ENCODE results near the gene POLA1. TPM values are rescaled to one million over a fixed set of nuclear protein-coding genes. Genes with fewer than 3 reads are reported as not detected.

Gene POLA1
- total and polyA plus RNA-seq, 2 of the 4 experiments (the other 2 are of a cell fraction): 4.0 to 15.1 TPM

DNA sequence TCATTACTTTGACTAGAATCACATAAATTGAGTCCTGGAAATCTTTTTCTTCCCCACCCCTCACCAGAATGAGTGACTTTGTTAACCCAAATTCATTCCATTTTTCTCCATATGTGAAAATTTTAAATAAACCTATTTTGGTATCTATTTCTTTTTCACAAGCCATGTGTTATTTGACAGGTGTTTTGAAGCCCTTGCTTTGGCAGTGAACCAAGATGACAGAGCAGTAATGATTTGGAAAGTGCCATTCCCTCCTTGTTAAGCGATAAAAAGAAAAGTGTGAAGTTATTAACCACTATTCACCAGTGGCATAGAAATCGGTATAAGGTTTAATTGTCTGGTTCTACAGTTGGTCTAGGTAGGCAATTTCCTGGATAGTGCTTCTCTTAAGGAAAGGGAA lies 66.1 kb downstream of the POLA1 start:
- no peak overlapping the region for H3K4me2 ChIP-seq (ENCODE audit: low read depth, low read length)
- TF ChIP-seq MXI1 (IDR thresholded peaks at IDR 0.05; ENCODE audit: borderline replicate concordance, low read depth, low read length) (no peak), CTCF (conservative IDR thresholded peaks at IDR 0.05; ENCODE audit: low read depth, low read length) (no peak), BHLHE40 (IDR thresholded peaks at IDR 0.05; ENCODE audit: low read depth, low read length) (no peak), MAZ (IDR thresholded peaks at IDR 0.05; ENCODE audit: borderline replicate concordance, low read depth, low read length) (no peak), CEBPB (IDR thresholded peaks at IDR 0.05; ENCODE audit: low read depth, low read length) (no peak), RCOR1 (IDR thresholded peaks at IDR 0.05; ENCODE audit: insufficient replicate concordance, low read length) (no peak)
- no peak overlapping the region for H3K56ac ChIP-seq (ENCODE audit: extremely low read depth, insufficient read depth, low read length)
- H3K9me1 ChIP-seq (ENCODE audit: insufficient read depth, low read length): no peaks in the 10 kb centered on the region; the same call in 1 of the 2 replicates
- H3K18ac ChIP-seq (ENCODE audit: low read depth, low read length): no peak overlapping the region
- H4K20me1 ChIP-seq (ENCODE audit: insufficient read depth, low read length): no peaks in the 10 kb centered on the region
- dilution Hi-C loops (cut with HindIII; ENCODE audit: low sequenced_read_pairs, unreplicated experiment) (loop anchor here (10.0 kb wide), 1 partner anchor 385 kb away; no protein-coding TSS in a partner anchor), intact Hi-C loops (cut with micrococcal nuclease) (loop anchor here (10.0 kb wide), 1 partner anchor 265 kb away; no protein-coding TSS in a partner anchor), in situ Hi-C loops (cut with MboI; ENCODE audit: low sequenced_read_pairs) (no loop called here)
- H3K14ac ChIP-seq (replicated peaks; ENCODE audit: low read depth, low read length): no peak overlapping the region
- no TSS peak for BruUV-seq (replicated peaks)
- H2AK5ac ChIP-seq (ENCODE audit: low read depth, low read length): no peak overlapping the region
- no peak overlapping the region for H2AK9ac ChIP-seq (replicated peaks; ENCODE audit: low read depth, low read length, poor library complexity)
- H2AFZ ChIP-seq (replicated peaks; ENCODE audit: low read length, poor library complexity): no peak overlapping the region
- H4K8ac ChIP-seq (ENCODE audit: low read depth in 2 of 2, low read length in 2 of 2): no peak overlapping the region
- no peak overlapping the region for H3K9ac ChIP-seq (ENCODE audit: low read depth, low read length)
- WGBS, 2 experiments (ENCODE audit: extremely low coverage in 2 of 2, insufficient read length in 1 of 2): no CpG with 5 or more reads among the region's 2 CpGs
- DNase-seq: no peak
- H3K23ac ChIP-seq (ENCODE audit: low read depth, low read length): no peak overlapping the region
- ChIA-PET POLR2A (ENCODE audit: unreplicated experiment) (no interaction called here), CTCF (no interaction called here)
- no peak overlapping the region for H3K27ac ChIP-seq (ENCODE audit: insufficient read depth, low read length)
- no peak overlapping the region for H2BK15ac ChIP-seq (ENCODE audit: low read depth, low read length)
- H2BK120ac ChIP-seq (ENCODE audit: low read depth, low read length): no peak overlapping the region
- H3K4me1 ChIP-seq (ENCODE audit: control insufficient read depth, insufficient read depth, low read length): no peaks in the 10 kb centered on the region
- H3K9me3 ChIP-seq (ENCODE audit: control insufficient read depth, insufficient read depth, low read length): no peaks in the 10 kb centered on the region
- no peak overlapping the region for H2BK20ac ChIP-seq (ENCODE audit: low read depth, low read length)
- no peak overlapping the region for H3K4ac ChIP-seq (ENCODE audit: low read depth, low read length)
- H3K27me3 ChIP-seq (ENCODE audit: control insufficient read depth, insufficient read depth, low read length): no peaks in the 10 kb centered on the region
- H2BK5ac ChIP-seq (ENCODE audit: low read depth, low read length, poor library complexity, severe bottlenecking): no peak overlapping the region
- H3K4me3 ChIP-seq (ENCODE audit: insufficient read depth, low read depth, low read length): no peak overlapping the region
- H3K36me3 ChIP-seq (ENCODE audit: control insufficient read depth, insufficient read depth, low read length): no peaks in the 10 kb centered on the region
- H3K79me1 ChIP-seq (ENCODE audit: low read depth in 1 of 2, low read length in 2 of 2): no peaks in the 10 kb centered on the region
- H4K91ac ChIP-seq (ENCODE audit: insufficient read depth, low read depth, low read length): no peak overlapping the region
- no peak overlapping the region for H4K5ac ChIP-seq (ENCODE audit: low read depth, low read length)
- ATAC-seq (ENCODE audit: low read depth): no peak

All from IMR-90 (cell line).